GM12875 (cell line): Measurements from ENCODE around the gene DES.
"Not testable (repeated sequence)": the region's sequence is repeated elsewhere in the genome, so short reads cannot be mapped to it uniquely, and the experiment has no call there.

ENCODE experiments used
- H3K4me3 ChIP-seq: one replicate; pipeline ENCODE4 v1.5.1; 2011; ENCODE audit warnings: low read depth, low read length, control low read depth
- TF ChIP-seq, protein P1 (sequence below): IDR thresholded peaks from 2 replicates; pipeline ENCODE4 v1.5.1; 2011; ENCODE audit warnings: low read depth, mild to moderate bottlenecking, control low read depth, inconsistent platforms, low read length, moderate library complexity, borderline replicate concordance; ENCODE audit not compliant: insufficient read depth

DES gene

DNA sequence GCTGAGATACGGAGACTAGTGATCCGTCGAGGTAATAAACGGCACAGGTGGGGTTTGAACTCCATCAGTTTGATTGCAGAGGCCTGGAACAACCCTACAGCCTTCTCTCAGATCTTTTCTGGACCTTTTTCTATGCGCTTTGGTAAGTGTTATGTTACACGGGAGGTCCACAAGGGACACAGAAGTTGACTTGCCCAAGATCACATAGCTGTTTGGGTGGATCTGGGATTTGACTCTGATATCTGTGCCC lies 29.3 kb upstream of the DES start:
- H3K4me3 ChIP-seq: no peak overlapping the region
- TF ChIP-seq, protein P1, sequence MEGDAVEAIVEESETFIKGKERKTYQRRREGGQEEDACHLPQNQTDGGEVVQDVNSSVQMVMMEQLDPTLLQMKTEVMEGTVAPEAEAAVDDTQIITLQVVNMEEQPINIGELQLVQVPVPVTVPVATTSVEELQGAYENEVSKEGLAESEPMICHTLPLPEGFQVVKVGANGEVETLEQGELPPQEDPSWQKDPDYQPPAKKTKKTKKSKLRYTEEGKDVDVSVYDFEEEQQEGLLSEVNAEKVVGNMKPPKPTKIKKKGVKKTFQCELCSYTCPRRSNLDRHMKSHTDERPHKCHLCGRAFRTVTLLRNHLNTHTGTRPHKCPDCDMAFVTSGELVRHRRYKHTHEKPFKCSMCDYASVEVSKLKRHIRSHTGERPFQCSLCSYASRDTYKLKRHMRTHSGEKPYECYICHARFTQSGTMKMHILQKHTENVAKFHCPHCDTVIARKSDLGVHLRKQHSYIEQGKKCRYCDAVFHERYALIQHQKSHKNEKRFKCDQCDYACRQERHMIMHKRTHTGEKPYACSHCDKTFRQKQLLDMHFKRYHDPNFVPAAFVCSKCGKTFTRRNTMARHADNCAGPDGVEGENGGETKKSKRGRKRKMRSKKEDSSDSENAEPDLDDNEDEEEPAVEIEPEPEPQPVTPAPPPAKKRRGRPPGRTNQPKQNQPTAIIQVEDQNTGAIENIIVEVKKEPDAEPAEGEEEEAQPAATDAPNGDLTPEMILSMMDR: no peak

DNA sequence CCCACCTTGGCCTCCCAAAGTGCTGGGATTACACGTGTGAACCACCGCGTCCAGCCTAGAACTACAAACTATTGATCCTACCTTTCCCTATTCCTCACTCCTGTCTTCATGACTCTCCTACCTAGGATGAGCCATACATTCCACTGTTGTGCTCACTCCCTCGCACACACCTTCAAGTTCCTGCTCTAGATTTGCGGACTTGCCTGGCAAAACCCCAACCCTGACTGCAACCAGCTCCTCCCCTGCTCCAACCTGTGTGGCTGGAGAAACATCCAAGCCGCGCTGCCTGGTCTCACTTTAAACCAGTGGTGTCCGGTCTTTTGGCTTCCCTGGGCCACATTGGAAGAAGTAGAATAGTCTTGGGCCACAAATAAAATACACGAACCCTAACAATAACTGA lies 25.4 kb upstream of the DES start:
- no peak overlapping the region for H3K4me3 ChIP-seq
- TF ChIP-seq, protein P1: no peak

DNA sequence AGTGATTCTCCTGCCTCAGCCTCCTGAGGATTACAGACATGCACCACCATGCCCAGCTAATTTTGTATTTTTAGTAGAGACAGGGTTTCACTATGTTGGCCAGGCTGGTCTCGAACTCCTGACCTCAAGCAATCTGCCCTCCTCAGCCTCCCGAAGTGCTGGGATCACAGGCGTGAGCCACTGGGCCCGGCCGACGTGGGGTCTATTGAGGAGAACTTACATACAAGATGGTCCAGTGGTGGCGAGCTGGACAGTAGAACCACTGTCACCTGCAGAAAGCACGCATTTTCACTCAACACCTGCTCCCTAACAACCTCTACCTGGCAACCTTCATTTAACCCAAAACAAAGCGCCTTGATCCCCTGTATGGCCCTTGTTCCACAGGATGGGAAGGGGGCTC lies 23.1 kb upstream of the DES start:
- H3K4me3 ChIP-seq: not testable (repeated sequence)

DNA sequence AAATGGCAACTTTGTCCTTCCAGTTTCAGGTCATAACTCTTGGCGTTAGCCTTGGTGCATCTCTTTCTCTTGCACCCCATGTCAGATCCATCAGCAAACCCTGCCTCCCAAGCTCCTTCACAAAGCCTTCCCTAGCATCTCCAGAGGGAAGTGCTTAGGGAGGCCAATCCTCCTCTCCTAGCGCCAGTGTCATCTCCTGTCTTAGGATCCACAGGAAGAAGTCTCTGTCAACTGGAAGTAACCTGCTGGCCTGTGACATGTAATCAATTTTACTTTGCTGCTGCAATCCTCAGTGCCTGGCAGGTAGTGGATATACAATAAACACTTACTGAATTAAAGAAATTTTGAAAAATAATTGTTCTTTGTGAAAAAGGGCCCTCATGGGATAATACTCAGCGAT lies 22.6 kb upstream of the DES start:
- TF ChIP-seq, protein P1: no peak
- no peak overlapping the region for H3K4me3 ChIP-seq

DNA sequence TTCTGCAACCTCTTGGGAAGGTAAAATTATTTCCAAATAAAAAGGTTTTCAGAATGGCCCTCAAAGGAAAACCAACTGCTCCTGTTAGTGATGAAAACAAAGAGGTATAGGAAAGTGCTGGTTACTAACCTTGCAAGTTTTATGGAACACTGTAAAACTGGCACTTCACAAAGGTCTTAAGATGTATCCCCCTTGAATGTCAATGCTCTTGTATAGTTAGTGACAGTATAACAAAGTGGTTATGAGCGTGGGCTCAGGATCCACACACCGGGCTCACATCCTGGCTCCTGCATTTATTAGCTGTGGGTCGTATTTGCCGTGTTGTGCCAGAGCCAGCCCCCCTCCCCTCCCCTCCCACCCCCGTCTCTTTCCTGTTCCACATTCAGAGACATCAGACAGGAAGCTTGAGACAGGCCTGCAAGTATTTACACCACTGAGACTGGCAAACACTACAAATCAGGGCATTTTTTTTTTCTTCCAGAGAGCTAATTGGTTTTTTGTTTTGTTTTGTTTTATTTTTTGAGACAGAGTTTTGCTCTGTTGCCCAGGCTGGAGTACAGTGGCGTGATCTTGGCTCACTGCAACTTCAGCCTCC lies 21.2 kb upstream of the DES start:
- no peak overlapping the region for H3K4me3 ChIP-seq
- TF ChIP-seq, protein P1: no peak

DNA sequence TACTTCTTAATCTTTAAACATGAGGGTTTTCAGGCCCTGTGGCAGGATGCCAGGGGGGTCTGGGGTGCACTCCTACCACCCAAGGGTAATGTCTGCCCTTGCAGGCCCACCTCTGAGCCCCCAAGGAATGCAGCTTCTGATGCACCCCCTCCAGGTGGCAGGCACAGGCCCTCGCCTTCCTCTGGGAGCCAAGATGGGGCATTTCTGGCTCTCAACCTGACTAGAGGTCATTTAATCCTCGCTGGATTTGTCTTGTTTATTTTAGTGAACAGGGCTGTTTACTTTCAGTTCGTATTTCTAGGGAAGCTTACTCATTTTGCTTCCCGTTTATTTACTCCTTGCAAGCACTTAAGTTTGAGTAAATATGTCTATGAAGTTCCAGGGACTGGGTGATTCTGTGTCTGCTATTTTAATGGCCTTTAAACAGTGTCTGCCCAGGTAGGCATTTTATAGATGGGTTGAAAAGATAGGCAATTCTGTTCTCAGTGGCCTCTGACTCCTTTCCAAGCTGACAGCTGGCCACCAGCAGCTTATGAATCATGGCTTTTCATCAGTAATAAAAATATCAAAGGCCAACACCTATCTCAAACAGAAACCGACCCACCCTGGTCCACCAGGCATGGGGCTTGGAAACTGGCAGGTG lies 19.3 kb upstream of the DES start:
- H3K4me3 ChIP-seq: no peak overlapping the region
- TF ChIP-seq, protein P1: no peak

DNA sequence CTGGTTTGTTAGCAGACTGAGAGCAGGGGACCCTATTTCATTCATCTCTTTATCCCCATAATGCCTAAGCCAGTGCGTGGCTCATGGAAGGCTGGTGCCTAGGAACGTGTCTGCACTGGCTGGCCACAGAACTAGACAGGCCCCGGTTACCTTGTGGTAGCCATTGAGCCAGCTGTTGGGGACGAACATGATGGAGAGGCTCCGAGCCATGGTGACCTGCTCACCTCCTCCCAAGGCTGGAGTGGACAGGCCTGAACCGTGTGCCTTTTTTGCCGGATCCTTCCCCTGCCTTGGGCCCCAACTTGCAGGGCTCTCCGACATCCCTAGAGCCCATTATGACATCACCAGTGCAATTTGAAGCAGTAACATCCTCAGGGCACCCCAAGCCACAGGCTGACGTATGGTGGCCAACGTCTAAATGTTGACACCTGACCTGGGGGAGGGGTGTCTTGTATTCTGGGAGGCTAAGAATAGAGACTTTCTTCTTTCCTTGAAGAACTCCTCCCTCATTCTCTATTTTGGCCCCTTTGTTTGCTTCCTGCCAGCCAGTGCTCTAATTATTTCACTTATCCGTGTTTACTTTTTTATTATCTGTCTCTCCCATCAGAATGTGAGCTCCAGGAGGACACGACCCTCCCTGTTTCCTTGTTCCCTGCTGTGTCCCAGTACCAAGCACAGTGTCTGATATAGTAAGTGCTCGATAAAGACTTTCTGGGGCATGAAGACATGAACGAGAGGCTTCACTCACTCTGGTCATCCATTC lies 18.3 kb upstream of the DES start:
- H3K4me3 ChIP-seq: no peak overlapping the region
- TF ChIP-seq, protein P1: no peak
